SKM-1 treated with dmso at 0.1 percent for 144 hours (cell line): ENCODE data around the gene RSPH6A.
"Not testable (repeated sequence)": the region's sequence is repeated elsewhere in the genome, so short reads cannot be mapped to it uniquely, and the experiment has no call there.

Experiments used
- DNase-seq: peaks from one replicate; lab custom pipeline; 2025; ENCODE audit not compliant: unreplicated experiment; lab: John Stamatoyannopoulos, UW

Gene RSPH6A

GRCh38 chr19:45804140-45804958, 10.8 kb downstream of the RSPH6A start:
- no peak for DNase-seq

- no peak for DNase-seq
Measured at GRCh38 chr19:45801603-45802175, 13.4 kb downstream of the RSPH6A start.

GRCh38 chr19:45800070-45800553, 15.0 kb downstream of the RSPH6A start:
- no peak for DNase-seq

DNA sequence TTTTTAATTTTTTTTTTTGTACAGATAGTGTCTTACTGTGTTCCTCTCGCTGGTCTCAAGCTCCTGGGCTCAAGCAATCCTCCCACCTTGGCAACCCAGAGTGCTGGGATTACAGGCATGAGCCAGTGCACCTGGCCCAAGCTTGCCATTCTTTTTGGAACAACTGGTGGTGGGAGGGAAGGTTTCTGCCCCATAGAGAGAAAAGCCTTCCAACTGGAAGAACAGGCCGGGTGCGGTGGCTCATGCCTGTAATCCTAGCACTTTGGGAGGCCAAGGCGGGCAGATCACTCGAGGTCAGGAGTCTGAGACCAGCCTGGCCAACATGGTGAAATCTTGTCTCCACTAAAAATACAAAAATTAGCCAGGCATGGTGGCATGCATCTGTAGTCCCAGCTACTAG, 15.6 kb downstream of the RSPH6A start:
- DNase-seq: not testable (repeated sequence)

- DNase-seq: no peak
Measured at GRCh38 chr19:45798995-45799517, 16.1 kb downstream of the RSPH6A start.

- no peak for DNase-seq
Measured at GRCh38 chr19:45794627-45795026, 20.5 kb downstream of the RSPH6A start.

DNA sequence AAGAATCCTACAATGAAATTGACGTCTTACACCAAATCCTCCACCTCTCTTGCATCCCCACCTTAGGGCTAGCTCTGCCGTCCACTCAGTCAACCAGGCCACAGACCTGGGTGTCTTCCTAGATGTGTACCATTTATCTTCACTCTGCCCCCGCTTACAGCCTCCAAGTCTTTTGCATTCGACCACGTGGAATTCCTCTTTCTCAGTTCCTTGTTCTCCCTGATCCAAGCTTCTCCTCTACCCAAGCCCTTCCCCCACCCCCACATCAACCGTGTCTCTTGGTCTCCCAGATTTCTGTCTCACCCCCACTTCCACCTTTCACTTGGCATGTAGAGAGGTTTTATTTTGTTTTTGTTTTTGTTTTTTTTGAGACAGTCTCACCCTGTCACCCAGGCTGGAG, 21.2 kb downstream of the RSPH6A start:
- no peak for DNase-seq

GRCh38 chr19:45793178-45793564, 21.9 kb downstream of the RSPH6A start:
- DNase-seq: no peak

DNA sequence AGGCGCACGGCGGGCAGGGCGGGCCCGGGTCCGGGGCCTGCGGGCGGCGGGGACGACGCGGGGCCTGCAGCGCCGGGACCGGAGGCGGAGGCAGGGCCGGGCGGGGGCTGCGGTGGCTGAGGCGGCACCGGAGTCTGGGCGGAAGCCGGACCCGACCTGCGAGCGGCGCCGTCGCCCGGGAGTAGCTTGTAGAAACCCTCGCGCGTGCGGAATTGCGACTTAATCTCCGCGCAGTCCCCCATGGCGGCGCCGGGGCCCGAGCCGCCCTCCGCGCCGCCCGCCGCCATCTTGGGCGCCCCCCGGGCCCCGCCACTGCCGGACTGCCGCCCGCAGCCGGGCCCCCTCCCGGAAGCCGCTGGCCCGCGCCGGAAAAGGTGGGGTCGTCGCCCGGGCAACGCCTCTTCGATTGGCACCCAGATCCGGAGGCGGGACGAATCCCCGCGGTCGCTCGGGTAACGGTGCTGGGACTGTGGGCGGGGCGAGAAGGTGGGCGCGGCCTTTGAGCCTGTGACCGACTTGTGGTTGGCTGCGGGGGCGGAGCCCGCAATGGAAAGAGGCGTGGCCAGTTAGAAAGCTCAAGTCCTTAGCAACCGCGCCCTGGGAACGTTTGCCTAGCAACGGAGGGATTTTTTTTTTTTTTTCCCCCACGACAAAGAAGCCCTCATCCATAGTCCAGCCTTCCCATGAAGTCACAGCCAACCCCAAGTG, 22.5 kb downstream of the RSPH6A start, which contains the start of gene DMWD:
Gene DMWD (minus strand): TSS at position 376 of the 708 bp plus-strand sequence. CDS start 89 bp downstream, at position 287.
- peak; percentile 26 for DNase-seq

DNA sequence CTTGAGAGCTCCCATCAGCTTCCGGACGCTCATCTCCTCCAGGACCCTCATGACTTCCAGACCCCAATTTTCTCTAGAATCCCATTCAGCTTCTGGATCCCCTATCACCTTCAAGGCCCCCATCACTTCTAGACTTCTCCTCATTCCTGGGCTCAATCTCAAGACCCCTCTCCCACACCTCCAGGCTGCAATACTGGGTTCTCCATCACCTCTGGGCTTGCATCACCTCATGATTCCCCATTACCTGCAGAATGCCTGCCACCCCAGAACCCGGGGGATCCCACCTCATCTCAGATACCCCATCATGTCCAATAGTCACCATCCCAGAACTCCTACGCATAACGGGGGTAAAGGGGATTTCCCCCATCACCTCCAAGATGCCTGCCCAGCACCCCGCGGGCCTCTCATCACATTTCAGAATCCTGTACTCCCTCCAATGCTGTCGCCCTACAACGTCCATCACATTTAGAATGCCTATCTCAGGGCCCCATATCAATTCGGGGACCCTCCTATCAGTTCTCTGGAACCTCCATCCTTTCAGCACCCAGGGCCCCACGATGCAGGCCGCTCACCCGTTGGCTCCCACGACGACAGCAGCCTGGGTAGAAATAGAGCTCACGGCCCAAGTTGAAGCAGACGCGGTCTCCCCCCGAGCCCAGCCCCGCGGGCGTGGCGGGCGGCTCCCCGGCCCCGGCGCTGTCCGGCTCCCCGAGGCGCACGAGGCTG, 23.2 kb downstream of the RSPH6A start:
- no peak for DNase-seq

GRCh38 chr19:45790942-45791341, 24.2 kb downstream of the RSPH6A start:
- peak; percentile 81 for DNase-seq

GRCh38 chr19:45789035-45789786, 25.9 kb downstream of the RSPH6A start:
- no peak for DNase-seq

GRCh38 chr19:45786533-45786894, 28.6 kb downstream of the RSPH6A start:
- DNase-seq: no peak

GRCh38 chr19:45785781-45786532, 29.2 kb downstream of the RSPH6A start:
- DNase-seq: no peak

- DNase-seq: no peak
Measured at GRCh38 chr19:45785097-45785496, 30.0 kb downstream of the RSPH6A start.

DNA sequence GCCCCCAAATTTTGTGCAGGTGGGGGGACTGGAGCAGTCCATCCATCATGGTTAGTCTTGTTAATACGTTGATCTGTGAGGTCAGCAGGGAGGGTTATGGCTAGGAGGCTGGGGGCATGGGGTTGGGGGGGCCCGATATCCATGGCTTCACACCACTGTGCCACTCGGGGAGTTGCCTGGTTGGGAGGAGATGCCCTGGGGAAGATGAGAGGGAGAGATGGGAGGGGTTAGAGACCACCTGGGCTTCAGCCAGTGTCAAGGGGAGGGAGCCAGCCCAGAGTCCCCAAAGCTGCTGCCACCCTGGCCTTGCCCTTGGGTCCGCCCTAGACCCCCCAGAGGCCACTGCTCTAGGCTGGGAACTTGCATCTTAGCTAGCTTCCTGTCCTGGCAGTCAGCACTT, 31.0 kb downstream of the RSPH6A start:
- DNase-seq: no peak

DNA sequence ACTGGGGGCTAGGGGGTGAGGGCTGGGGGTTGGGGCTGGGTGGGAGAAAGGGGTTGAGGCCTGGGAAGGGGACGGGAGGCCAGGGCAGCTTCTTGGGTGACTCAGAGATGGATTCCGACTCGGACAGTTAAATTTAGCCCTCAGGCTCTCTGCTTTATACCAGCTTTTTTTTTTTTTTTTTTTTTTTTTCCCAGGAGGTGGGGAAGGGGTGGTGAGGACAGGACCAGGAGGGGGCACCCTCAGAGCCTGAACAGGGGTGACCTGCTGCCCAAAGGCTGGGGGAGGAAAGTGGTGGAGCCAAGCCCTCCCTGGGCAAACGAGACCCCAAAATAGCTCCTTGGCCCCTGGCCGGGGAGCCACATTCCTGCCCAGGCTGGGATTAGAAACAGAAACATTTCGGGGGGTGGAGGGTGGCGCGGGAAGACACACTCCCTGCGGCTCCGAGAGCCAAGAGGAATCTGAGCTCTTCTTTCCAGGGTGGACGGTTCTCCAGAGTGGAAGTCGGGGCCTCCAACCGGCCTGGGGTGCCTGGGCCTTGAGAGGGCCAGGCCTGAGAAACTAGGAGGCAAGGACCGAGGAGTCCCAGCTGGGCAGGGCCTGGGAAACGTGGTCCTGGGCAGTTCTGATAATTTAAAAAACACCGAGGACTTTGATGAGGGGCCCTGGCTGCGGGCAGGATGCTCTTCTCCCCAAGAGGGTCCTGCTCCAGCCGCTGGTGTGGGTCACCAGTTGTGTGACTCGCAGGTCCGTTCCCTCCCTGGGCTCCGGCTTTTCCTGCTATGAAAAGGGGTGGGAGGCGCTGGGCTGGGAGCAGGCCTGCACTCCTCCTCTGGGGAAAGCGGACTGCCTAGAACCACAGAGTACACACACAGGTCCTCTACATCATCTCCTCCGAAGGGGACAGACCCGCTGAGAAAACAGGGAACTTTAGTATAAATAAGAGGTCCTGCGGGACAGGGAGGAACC, 32.0 kb downstream of the RSPH6A start:
- no peak for DNase-seq

- no peak for DNase-seq
Measured at GRCh38 chr19:45782162-45782691, 32.9 kb downstream of the RSPH6A start, which contains the start of gene DMPK. DMPK (minus strand) TSS chr19:45782490; CDS start chr19:45782352, 138 bp downstream.
